Calu3 (cell line): ENCODE data around the gene CCBE1. TPM values are rescaled to one million over a fixed set of nuclear protein-coding genes. Genes with fewer than 3 reads are reported as not detected.

Experiments used
- BruUV-seq: library from RNA; stranded (reverse); fragments of 400-500 nt; replicated peaks from 2 replicates; lab custom pipeline; 2021; lab: Mats Ljungman, UMichigan
- CTCF ChIA-PET: fragments of 300-600 bp; sonication (Branson Sonifier 250); formaldehyde crosslinking; loops from one replicate; lab custom pipeline; 2022; ENCODE audit warnings: antibody characterized with exemption; lab: Charles Lee
- DNase-seq: peaks from one replicate; pipeline ENCODE4 v3.0.0; 2022
- H3K27ac Mint-ChIP-seq: one replicate; pipeline ENCODE4 v1.8.0; 2022; ENCODE audit warnings: mixed read lengths; ENCODE audit not compliant: unreplicated experiment
- H3K27me3 Mint-ChIP-seq: one replicate; pipeline ENCODE4 v1.8.0; 2022; ENCODE audit warnings: mixed read lengths; ENCODE audit not compliant: unreplicated experiment
- H3K36me3 Mint-ChIP-seq: one replicate; pipeline ENCODE4 v1.8.0; 2022; ENCODE audit warnings: mild to moderate bottlenecking, moderate library complexity, mixed read lengths; ENCODE audit not compliant: insufficient read depth, unreplicated experiment
- H3K4me1 Mint-ChIP-seq: one replicate; pipeline ENCODE4 v1.8.0; 2022; ENCODE audit warnings: mild to moderate bottlenecking, low read depth, mixed read lengths; ENCODE audit not compliant: unreplicated experiment
- H3K4me3 Mint-ChIP-seq: one replicate; pipeline ENCODE4 v1.8.0; 2022; ENCODE audit warnings: mild to moderate bottlenecking, low read depth, moderate library complexity, mixed read lengths; ENCODE audit not compliant: unreplicated experiment
- H3K9me3 Mint-ChIP-seq: one replicate; pipeline ENCODE4 v1.8.0; 2022; ENCODE audit warnings: low read depth, mixed read lengths; ENCODE audit not compliant: unreplicated experiment
- intact Hi-C: fragments of 100-400 bp; cut with micrococcal nuclease; formaldehyde crosslinking; loops from one replicate; pipeline ENCODE4 v1.10.0; 2022; ENCODE audit not compliant: unreplicated experiment
- total RNA-seq: library from RNA; stranded (reverse); gene quantifications from 2 replicates; pipeline ENCODE4 v1.2.3, GENCODE V29; 2022
- TF ChIP-seq, protein P1 (sequence below): fragments of 200-600 bp; IDR thresholded peaks from one replicate; pipeline ENCODE4 v1.8.0; 2022; ENCODE audit warnings: antibody characterized with exemption; ENCODE audit not compliant: unreplicated experiment

CCBE1 gene
- total RNA-seq, 1 experiment from 2014 or later: 0.12 TPM

DNA sequence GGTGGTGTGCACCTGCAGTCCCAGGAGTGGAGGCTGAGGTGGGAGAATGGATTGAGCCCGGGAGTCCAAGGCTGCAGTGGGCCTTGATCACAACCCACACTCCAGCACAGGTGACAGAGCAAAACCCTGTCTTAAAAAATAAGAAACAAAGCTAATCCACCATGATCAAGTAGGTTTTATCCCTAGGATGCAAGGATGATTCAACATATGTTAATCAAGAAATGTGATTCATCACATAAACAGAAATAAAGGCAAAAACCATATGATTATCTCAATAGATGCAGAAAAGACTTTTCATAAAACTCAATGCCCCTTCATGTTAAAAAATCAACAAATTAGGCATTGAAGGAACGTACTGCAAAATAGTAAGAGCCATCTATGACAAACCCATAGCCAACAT lies 58.1 kb downstream of the CCBE1 start:
- Mint-ChIP-seq H3K4me3 (no peak overlapping the region), H3K36me3 (no peaks in the 10 kb centered on the region), H3K27me3 (peaks cover 49% of the 10 kb centered on the region), H3K4me1 (no peaks in the 10 kb centered on the region), H3K27ac (no peak overlapping the region), H3K9me3 (no peaks in the 10 kb centered on the region)
- TF ChIP-seq, protein P1, sequence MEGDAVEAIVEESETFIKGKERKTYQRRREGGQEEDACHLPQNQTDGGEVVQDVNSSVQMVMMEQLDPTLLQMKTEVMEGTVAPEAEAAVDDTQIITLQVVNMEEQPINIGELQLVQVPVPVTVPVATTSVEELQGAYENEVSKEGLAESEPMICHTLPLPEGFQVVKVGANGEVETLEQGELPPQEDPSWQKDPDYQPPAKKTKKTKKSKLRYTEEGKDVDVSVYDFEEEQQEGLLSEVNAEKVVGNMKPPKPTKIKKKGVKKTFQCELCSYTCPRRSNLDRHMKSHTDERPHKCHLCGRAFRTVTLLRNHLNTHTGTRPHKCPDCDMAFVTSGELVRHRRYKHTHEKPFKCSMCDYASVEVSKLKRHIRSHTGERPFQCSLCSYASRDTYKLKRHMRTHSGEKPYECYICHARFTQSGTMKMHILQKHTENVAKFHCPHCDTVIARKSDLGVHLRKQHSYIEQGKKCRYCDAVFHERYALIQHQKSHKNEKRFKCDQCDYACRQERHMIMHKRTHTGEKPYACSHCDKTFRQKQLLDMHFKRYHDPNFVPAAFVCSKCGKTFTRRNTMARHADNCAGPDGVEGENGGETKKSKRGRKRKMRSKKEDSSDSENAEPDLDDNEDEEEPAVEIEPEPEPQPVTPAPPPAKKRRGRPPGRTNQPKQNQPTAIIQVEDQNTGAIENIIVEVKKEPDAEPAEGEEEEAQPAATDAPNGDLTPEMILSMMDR: no peak
- intact Hi-C loops: no loop called here
- no peak for DNase-seq
- BruUV-seq: no TSS peak
- CTCF ChIA-PET: no interaction called here

DNA sequence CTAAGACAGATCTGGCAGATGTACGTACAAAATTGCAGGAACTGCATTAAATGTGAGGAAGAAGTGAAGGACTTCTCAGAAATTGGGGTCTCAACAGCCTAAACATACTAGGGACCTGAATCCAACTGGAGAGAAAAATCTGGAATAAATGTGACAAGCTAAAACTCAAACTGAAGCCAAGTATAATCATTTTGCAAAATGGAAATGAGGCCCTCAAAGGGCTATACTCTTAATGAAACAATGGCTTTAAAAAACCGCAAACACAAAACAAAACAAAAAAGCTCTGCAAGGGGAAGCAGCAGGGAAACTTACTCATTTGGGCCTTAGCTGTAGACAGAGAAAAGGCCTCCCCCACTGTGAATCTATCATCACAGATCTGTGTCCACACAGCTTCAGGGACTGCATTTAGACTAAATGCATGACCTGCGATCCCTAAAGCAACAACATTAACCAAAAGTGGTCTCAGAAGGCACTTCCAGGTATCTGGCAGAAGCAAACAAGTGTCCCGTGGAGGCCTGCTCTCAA lies 63.2 kb downstream of the CCBE1 start:
- intact Hi-C loops: no loop called here
- no peak for DNase-seq
- no TSS peak for BruUV-seq
- H3K27ac Mint-ChIP-seq: no peak overlapping the region
- H3K9me3 Mint-ChIP-seq: no peaks in the 10 kb centered on the region
- no peaks in the 10 kb centered on the region for H3K36me3 Mint-ChIP-seq
- peaks cover 33% of the 10 kb centered on the region for H3K27me3 Mint-ChIP-seq
- TF ChIP-seq, protein P1: no peak
- no peak overlapping the region for H3K4me3 Mint-ChIP-seq
- CTCF ChIA-PET: no interaction called here
- no peaks in the 10 kb centered on the region for H3K4me1 Mint-ChIP-seq

DNA sequence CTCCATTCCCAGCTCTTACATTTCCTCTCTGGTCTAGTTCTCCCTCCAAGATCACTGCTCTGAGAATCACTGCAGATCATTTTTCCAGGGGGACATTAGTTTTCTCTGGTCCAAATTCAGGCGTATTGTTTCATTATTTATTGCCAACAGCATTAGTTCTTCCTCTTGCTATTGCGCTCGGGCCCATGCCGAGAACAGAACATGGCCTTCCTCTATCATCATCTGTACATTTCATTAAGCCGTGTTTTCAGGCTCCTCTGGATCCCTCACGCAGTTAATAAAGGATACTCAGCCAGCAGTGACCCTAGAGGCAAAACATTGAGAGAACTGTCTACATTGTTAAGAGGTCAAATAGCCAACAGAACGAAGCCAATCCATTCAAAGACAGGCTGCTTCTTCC lies 63.9 kb downstream of the CCBE1 start:
- TF ChIP-seq, protein P1: no peak
- H3K36me3 Mint-ChIP-seq: no peaks in the 10 kb centered on the region
- peaks cover 40% of the 10 kb centered on the region for H3K27me3 Mint-ChIP-seq
- H3K9me3 Mint-ChIP-seq: no peaks in the 10 kb centered on the region
- no peak for DNase-seq
- no TSS peak for BruUV-seq
- no peaks in the 10 kb centered on the region for H3K4me1 Mint-ChIP-seq
- CTCF ChIA-PET: no interaction called here
- no peak overlapping the region for H3K27ac Mint-ChIP-seq
- intact Hi-C loops: no loop called here
- no peak overlapping the region for H3K4me3 Mint-ChIP-seq

DNA sequence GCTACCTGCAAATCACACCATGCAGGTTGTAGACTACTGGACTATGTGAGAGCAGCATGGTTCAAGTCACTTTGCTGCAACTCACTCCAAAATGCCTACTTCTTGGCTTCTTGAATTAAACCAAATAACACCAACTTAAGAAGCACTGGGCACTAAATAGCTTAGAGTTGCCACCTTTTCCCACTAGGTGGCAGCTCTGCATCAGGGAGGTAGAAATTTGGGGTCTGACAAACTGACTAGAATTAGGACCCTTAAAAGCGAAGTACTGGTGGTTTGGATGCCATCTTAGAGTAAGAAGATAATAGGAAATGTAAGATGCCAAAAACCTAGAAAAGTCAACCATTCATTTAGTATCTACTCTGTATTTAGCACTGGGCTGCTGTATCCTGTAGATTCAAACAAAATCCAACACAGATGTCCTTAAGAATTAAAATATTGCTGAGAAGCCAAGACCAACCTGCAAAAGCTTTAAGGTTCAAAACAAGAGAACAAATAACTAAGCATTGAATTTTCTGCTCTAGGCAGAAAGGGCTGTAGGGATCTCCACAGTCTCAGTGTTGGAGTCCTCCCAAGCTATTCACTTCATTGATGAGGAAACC lies 65.5 kb downstream of the CCBE1 start:
- TF ChIP-seq, protein P1: peak; percentile 87
- peak; percentile 21 for DNase-seq
- intact Hi-C loops: loop anchor here (1.0 kb wide), 1 partner anchor 192 kb away; no protein-coding TSS in a partner anchor
- H3K27me3 Mint-ChIP-seq: peaks cover 46% of the 10 kb centered on the region
- no peaks in the 10 kb centered on the region for H3K4me1 Mint-ChIP-seq
- no TSS peak for BruUV-seq
- CTCF ChIA-PET: interaction anchor here (0.6 to 2.8 kb wide), 13 partner anchors 9 to 915 kb away, joined by 3 to 83 read pairs (median 3); partner anchors contain the start of gene CCBE1
- no peak overlapping the region for H3K4me3 Mint-ChIP-seq
- no peaks in the 10 kb centered on the region for H3K9me3 Mint-ChIP-seq
- no peak overlapping the region for H3K27ac Mint-ChIP-seq
- no peaks in the 10 kb centered on the region for H3K36me3 Mint-ChIP-seq
